ENCODE results near the gene EEPD1.

DNA sequence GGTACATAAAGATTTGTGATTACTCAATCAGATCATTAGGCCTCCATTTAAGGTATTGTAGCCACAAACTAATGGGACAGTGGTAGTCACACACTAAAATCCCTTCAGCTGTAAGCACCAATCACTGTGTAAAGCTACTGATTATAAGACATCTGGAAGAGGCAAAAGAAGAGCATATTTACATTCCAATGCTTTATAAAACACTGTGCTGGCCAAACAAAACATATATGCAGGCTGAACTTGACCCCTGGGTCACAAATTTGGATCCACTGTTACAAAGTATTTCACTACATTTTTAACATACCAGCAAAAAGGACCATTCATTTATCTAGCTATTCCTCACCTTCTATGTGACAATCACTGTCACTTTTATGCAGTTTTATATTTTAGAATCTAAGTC lies 195.2 kb downstream of the EEPD1 start:
- TF ChIP-seq, protein P1, sequence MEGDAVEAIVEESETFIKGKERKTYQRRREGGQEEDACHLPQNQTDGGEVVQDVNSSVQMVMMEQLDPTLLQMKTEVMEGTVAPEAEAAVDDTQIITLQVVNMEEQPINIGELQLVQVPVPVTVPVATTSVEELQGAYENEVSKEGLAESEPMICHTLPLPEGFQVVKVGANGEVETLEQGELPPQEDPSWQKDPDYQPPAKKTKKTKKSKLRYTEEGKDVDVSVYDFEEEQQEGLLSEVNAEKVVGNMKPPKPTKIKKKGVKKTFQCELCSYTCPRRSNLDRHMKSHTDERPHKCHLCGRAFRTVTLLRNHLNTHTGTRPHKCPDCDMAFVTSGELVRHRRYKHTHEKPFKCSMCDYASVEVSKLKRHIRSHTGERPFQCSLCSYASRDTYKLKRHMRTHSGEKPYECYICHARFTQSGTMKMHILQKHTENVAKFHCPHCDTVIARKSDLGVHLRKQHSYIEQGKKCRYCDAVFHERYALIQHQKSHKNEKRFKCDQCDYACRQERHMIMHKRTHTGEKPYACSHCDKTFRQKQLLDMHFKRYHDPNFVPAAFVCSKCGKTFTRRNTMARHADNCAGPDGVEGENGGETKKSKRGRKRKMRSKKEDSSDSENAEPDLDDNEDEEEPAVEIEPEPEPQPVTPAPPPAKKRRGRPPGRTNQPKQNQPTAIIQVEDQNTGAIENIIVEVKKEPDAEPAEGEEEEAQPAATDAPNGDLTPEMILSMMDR (IDR thresholded peaks at IDR 0.05) = no peak
- no peak for TF ChIP-seq POLR2A (IDR thresholded peaks at IDR 0.05)

Measured in Peyer's patch (tissue), 4 donors.